GM23338 (cell line): ENCODE results near the gene SLC22A16. TPM values are rescaled to one million over a fixed set of nuclear protein-coding genes. Genes with fewer than 3 reads are reported as not detected.

ENCODE experiments used
- ATAC-seq: fragments of 200-7000 bp; cut with Tn5 transposase; 3 replicates; pipeline ENCODE4 v1.9.1; 2020
- DNase-seq: peaks from one replicate; pipeline ENCODE4 v3.0.0-alpha.2; 2015; ENCODE audit warnings: low spot score
- H2AFZ ChIP-seq: fragments of 200-600 bp; sonication (generic); 2 replicates; pipeline ENCODE4 v1.8.0; 2016; ENCODE audit warnings: antibody characterized with exemption, mild to moderate bottlenecking, moderate library complexity
- H3F3A ChIP-seq: fragments of 200-600 bp; sonication (generic); replicated peaks from 2 replicates; pipeline ENCODE4 v1.8.0; 2017; ENCODE audit warnings: antibody characterized with exemption, mixed run types, low read depth
- H3K27ac ChIP-seq: fragments of 200-600 bp; sonication (generic); 2 replicates; pipeline ENCODE4 v1.6.1; 2016; ENCODE audit warnings: low read depth
- H3K27me3 ChIP-seq: fragments of 200-600 bp; sonication (generic); 2 replicates; pipeline ENCODE4 v1.8.0; 2016; ENCODE audit warnings: mild to moderate bottlenecking, mixed run types, moderate library complexity; ENCODE audit not compliant: insufficient read depth
- H3K36me3 ChIP-seq: fragments of 200-600 bp; sonication (generic); 2 replicates; pipeline ENCODE4 v1.8.0; 2016; ENCODE audit warnings: mild to moderate bottlenecking; ENCODE audit not compliant: insufficient read depth
- H3K4me1 ChIP-seq: fragments of 200-600 bp; sonication (generic); 2 replicates; pipeline ENCODE4 v1.8.0; 2016; ENCODE audit warnings: mild to moderate bottlenecking, moderate library complexity; ENCODE audit not compliant: insufficient read depth
- H3K4me2 ChIP-seq: fragments of 200-600 bp; sonication (generic); 2 replicates; pipeline ENCODE4 v1.7.1; 2017; ENCODE audit warnings: mixed run types
- H3K4me3 ChIP-seq: fragments of 200-600 bp; sonication (generic); 2 replicates; pipeline ENCODE4 v1.6.1; 2016; ENCODE audit warnings: mixed run types
- H3K79me2 ChIP-seq: fragments of 200-600 bp; sonication (generic); replicated peaks from 2 replicates; pipeline ENCODE4 v1.8.0; 2017; ENCODE audit warnings: mild to moderate bottlenecking; ENCODE audit not compliant: insufficient read depth
- H3K9me2 ChIP-seq: fragments of 200-600 bp; sonication (generic); 2 replicates; pipeline ENCODE4 v1.8.0; 2017; ENCODE audit not compliant: insufficient read depth
- H4K20me1 ChIP-seq: fragments of 200-600 bp; sonication (generic); replicated peaks from 2 replicates; pipeline ENCODE4 v1.8.0; 2017; ENCODE audit warnings: mild to moderate bottlenecking; ENCODE audit not compliant: insufficient read depth
- H3K27ac Mint-ChIP-seq: 2 replicates; pipeline ENCODE4 v1.8.0; 2020; ENCODE audit warnings: inconsistent platforms, mild to moderate bottlenecking, moderate library complexity, mixed read lengths
- H3K27me3 Mint-ChIP-seq: 3 replicates; pipeline ENCODE4 v1.8.0; 2022; ENCODE audit warnings: low read depth, mild to moderate bottlenecking, moderate library complexity, mixed read lengths, inconsistent platforms; ENCODE audit not compliant: insufficient read depth, poor library complexity
- H3K36me3 Mint-ChIP-seq: 3 replicates; pipeline ENCODE4 v1.8.0; 2021; ENCODE audit warnings: low read depth, mild to moderate bottlenecking, inconsistent platforms, moderate library complexity, mixed read lengths
- H3K4me1 Mint-ChIP-seq: 3 replicates; pipeline ENCODE4 v1.8.0; 2020; ENCODE audit warnings: mild to moderate bottlenecking, inconsistent platforms, mixed read lengths
- H3K4me3 Mint-ChIP-seq: 3 replicates; pipeline ENCODE4 v1.8.0; 2021; ENCODE audit warnings: moderate library complexity, mild to moderate bottlenecking, inconsistent platforms, mixed read lengths
- H3K9me3 Mint-ChIP-seq: 3 replicates; pipeline ENCODE4 v1.8.0; 2020; ENCODE audit warnings: moderate library complexity, mild to moderate bottlenecking, inconsistent platforms, mixed read lengths
- CTCF ChIP-seq, 2 experiments: fragments of 200-600 bp in 1 of 2; sonication (generic) in 1 of 2; conservative IDR thresholded peaks; 2 replicates each; pipeline versions ENCODE4 v1.5.1 to v1.6.1; 2016 to 2017; ENCODE audit warnings: antibody characterized with exemption in 2 of 2, low read depth in 2 of 2, mild to moderate bottlenecking in 2 of 2, moderate library complexity in 1 of 2
- ETS1 ChIP-seq: IDR thresholded peaks from 2 replicates; pipeline ENCODE4 v1.6.1; 2016; ENCODE audit warnings: antibody characterized with exemption
- polyA plus RNA-seq: library from polyadenylated mRNA; unstranded; fragments of >200 nt; fragmentation: Nextera tagmentation; extraction: Ambion mirVana; gene quantifications from 2 replicates; pipeline ENCODE4 v1.2.1, GENCODE V29; 2016
- total RNA-seq: library from RNA; depleted of rRNA; stranded (reverse); fragments of >200 nt; shearing (Covaris generic); gene quantifications from 2 replicates; pipeline ENCODE4 v1.2.3, GENCODE V29; 2014
- TF ChIP-seq, protein P1 (sequence below): fragments of 250-450 bp; sonication (Bioruptor Pico); IDR thresholded peaks from 2 replicates; pipeline ENCODE4 v1.5.0; 2020; ENCODE audit warnings: mild to moderate bottlenecking, moderate library complexity

SLC22A16 gene
- total and polyA plus RNA-seq, 2 experiments from 2014 or later: 0.37 to 0.42 TPM

- Histone ChIP-seq H3K79me2 (no peaks in the 10 kb centered on the region), H3K4me1 (no peaks in the 10 kb centered on the region), H3K4me3 (no peak overlapping the region), H3K9me2 (no peaks in the 10 kb centered on the region), H3K36me3 (no peaks in the 10 kb centered on the region), H3K4me2 (no peak overlapping the region), H4K20me1 (no peaks in the 10 kb centered on the region), H3F3A (no peaks in the 10 kb centered on the region), H2AFZ (peak overlapping the region; percentile 66; the same call in 1 of the 2 replicates), H3K27me3 (no peaks in the 10 kb centered on the region), H3K27ac (no peak overlapping the region)
- Mint-ChIP-seq H3K36me3 (no peaks in the 10 kb centered on the region), H3K27me3 (peaks cover 5% of the 10 kb centered on the region), H3K4me3 (no peak overlapping the region), H3K9me3 (peaks cover 3% of the 10 kb centered on the region; the same call in 1 of the 3 replicates), H3K4me1 (peaks cover 12% of the 10 kb centered on the region), H3K27ac (no peak overlapping the region)
- peak; percentile 11 for DNase-seq
- TF ChIP-seq CTCF (conservative IDR thresholded peaks at IDR 0.05; ENCODE audit: low read depth in 2 of 2) (no peak), ETS1 (no peak)
- TF ChIP-seq, protein P1, sequence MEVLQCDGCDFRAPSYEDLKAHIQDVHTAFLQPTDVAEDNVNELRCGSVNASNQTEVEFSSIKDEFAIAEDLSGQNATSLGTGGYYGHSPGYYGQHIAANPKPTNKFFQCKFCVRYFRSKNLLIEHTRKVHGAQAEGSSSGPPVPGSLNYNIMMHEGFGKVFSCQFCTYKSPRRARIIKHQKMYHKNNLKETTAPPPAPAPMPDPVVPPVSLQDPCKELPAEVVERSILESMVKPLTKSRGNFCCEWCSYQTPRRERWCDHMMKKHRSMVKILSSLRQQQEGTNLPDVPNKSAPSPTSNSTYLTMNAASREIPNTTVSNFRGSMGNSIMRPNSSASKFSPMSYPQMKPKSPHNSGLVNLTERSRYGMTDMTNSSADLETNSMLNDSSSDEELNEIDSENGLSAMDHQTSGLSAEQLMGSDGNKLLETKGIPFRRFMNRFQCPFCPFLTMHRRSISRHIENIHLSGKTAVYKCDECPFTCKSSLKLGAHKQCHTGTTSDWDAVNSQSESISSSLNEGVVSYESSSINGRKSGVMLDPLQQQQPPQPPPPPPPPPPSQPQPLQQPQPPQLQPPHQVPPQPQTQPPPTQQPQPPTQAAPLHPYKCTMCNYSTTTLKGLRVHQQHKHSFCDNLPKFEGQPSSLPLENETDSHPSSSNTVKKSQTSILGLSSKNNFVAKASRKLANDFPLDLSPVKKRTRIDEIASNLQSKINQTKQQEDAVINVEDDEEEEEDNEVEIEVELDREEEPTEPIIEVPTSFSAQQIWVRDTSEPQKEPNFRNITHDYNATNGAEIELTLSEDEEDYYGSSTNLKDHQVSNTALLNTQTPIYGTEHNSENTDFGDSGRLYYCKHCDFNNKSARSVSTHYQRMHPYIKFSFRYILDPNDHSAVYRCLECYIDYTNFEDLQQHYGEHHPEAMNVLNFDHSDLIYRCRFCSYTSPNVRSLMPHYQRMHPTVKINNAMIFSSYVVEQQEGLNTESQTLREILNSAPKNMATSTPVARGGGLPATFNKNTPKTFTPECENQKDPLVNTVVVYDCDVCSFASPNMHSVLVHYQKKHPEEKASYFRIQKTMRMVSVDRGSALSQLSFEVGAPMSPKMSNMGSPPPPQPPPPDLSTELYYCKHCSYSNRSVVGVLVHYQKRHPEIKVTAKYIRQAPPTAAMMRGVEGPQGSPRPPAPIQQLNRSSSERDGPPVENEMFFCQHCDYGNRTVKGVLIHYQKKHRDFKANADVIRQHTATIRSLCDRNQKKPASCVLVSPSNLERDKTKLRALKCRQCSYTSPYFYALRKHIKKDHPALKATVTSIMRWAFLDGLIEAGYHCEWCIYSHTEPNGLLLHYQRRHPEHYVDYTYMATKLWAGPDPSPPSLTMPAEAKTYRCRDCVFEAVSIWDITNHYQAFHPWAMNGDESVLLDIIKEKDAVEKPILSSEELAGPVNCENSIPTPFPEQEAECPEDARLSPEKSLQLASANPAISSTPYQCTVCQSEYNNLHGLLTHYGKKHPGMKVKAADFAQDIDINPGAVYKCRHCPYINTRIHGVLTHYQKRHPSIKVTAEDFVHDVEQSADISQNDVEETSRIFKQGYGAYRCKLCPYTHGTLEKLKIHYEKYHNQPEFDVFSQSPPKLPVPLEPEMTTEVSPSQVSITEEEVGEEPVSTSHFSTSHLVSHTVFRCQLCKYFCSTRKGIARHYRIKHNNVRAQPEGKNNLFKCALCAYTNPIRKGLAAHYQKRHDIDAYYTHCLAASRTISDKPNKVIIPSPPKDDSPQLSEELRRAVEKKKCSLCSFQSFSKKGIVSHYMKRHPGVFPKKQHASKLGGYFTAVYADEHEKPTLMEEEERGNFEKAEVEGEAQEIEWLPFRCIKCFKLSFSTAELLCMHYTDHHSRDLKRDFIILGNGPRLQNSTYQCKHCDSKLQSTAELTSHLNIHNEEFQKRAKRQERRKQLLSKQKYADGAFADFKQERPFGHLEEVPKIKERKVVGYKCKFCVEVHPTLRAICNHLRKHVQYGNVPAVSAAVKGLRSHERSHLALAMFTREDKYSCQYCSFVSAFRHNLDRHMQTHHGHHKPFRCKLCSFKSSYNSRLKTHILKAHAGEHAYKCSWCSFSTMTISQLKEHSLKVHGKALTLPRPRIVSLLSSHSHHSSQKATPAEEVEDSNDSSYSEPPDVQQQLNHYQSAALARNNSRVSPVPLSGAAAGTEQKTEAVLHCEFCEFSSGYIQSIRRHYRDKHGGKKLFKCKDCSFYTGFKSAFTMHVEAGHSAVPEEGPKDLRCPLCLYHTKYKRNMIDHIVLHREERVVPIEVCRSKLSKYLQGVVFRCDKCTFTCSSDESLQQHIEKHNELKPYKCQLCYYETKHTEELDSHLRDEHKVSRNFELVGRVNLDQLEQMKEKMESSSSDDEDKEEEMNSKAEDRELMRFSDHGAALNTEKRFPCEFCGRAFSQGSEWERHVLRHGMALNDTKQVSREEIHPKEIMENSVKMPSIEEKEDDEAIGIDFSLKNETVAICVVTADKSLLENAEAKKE (CRISPR knock-in tag): no peak
- ATAC-seq: peak; percentile 85
Measured at GRCh38 chr6:110430236-110430635, 46.2 kb downstream of the SLC22A16 start.
